ENCODE data around the gene ARID3A. TPM values are rescaled to one million over a fixed set of nuclear protein-coding genes. Genes with fewer than 3 reads are reported as not detected.
"Not testable (repeated sequence)": the region's sequence is repeated elsewhere in the genome, so short reads cannot be mapped to it uniquely, and the experiment has no call there.

The ARID3A gene
- total RNA-seq, 1 donor from 2014 or later: 2.6 TPM

GRCh38 chr19:954272-954671 lies 28.4 kb downstream of the ARID3A start:
- Histone ChIP-seq H3K27me3 (ENCODE audit: control insufficient read depth in 3 of 3, insufficient read depth in 3 of 3, low read length in 3 of 3) (peaks cover 6 to 27% (median 21%) of the 10 kb centered on the region in 3 donors), H3K9me3 (ENCODE audit: control insufficient read depth in 3 of 3, low read length in 3 of 3) (no peaks in the 10 kb centered on the region), H3K4me1 (ENCODE audit: control insufficient read depth in 3 of 3, insufficient read depth in 3 of 3, low read length in 3 of 3) (peaks cover 0 to 2% (median 0%) of the 10 kb centered on the region in 3 donors)

DNA sequence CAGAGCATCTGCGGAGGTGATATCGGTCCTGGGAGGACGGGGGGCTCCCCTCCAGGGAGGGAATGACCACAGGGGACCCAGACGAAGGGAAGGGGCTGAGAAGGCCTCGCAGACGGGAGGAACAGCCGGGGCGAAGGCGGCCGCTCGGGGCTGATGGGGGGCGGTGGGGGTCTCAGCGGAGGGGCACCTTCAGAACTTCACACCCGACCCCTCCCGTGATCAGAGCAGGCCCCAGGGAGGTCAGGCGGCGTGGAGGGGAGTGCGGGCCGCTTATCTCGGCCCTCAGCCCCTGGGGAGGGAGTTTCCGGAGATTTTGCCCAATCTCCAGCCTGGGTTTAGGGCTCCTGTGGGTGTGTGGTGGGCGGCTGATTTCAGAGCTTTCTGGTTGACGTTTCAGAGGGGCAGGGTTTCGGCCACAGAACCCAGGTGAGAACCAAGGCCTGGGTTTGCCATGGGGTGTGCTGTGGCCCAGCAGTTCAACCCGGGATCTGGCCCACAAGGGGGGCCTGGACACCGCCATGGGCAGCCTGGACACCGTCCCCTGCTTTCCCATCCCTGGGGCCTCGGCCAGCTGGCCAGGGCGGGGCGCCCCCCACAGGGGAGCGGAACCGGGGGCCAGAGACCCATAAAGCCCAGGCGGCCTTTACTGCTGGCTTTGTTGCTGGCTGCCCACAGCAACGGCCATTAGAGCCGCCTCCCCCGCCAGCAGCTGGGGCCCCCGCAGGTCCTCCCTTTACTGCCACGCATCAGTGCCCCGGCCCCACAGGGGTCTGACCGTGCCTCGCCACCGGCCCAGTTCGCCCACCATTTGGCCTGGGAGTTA lies 29.0 kb downstream of the ARID3A start:
- H3K27ac ChIP-seq (ENCODE audit: low read depth, low read length): no peak overlapping the region
- H3K4me3 ChIP-seq (ENCODE audit: low read length in 3 of 3): no peak overlapping the region
- no peaks in the 10 kb centered on the region for H3K9me3 ChIP-seq (ENCODE audit: control insufficient read depth in 3 of 3, low read length in 3 of 3)
- peaks cover 6 to 27% (median 21%) of the 10 kb centered on the region in 3 donors for H3K27me3 ChIP-seq (ENCODE audit: control insufficient read depth in 3 of 3, insufficient read depth in 3 of 3, low read length in 3 of 3)
- no peak overlapping the region for H3K9ac ChIP-seq (ENCODE audit: low read depth in 1 of 3, low read length in 3 of 3)
- peaks cover 0 to 2% (median 0%) of the 10 kb centered on the region in 3 donors for H3K4me1 ChIP-seq (ENCODE audit: control insufficient read depth in 3 of 3, insufficient read depth in 3 of 3, low read length in 3 of 3)
- H3K36me3 ChIP-seq (ENCODE audit: control insufficient read depth in 3 of 3, insufficient read depth in 3 of 3, low read length in 3 of 3): no peaks in the 10 kb centered on the region

More at GRCh38 chr19:954272-954671, 28.4 kb downstream of the ARID3A start:
- Histone ChIP-seq H3K36me3 (ENCODE audit: control insufficient read depth in 3 of 3, insufficient read depth in 3 of 3, low read length in 3 of 3) (no peaks in the 10 kb centered on the region), H3K9ac (ENCODE audit: low read depth in 1 of 3, low read length in 3 of 3) (no peak overlapping the region), H3K4me3 (ENCODE audit: low read length in 3 of 3) (no peak overlapping the region), H3K27ac (ENCODE audit: low read depth, low read length) (no peak overlapping the region)

- Histone ChIP-seq H3K9me3 (ENCODE audit: control insufficient read depth in 3 of 3, low read length in 3 of 3) (no peaks in the 10 kb centered on the region), H3K27ac (ENCODE audit: low read depth, low read length) (no peak overlapping the region), H3K9ac (ENCODE audit: low read depth in 1 of 3, low read length in 3 of 3) (no peak overlapping the region), H3K4me1 (ENCODE audit: control insufficient read depth in 3 of 3, insufficient read depth in 3 of 3, low read length in 3 of 3) (no peaks in the 10 kb centered on the region), H3K4me3 (ENCODE audit: low read length in 3 of 3) (no peak overlapping the region), H3K27me3 (ENCODE audit: control insufficient read depth in 3 of 3, insufficient read depth in 3 of 3, low read length in 3 of 3) (peaks cover 12 to 32% (median 21%) of the 10 kb centered on the region in 3 donors), H3K36me3 (ENCODE audit: control insufficient read depth in 3 of 3, insufficient read depth in 3 of 3, low read length in 3 of 3) (no peaks in the 10 kb centered on the region)
Measured at GRCh38 chr19:955803-956765, 30.2 kb downstream of the ARID3A start.

DNA sequence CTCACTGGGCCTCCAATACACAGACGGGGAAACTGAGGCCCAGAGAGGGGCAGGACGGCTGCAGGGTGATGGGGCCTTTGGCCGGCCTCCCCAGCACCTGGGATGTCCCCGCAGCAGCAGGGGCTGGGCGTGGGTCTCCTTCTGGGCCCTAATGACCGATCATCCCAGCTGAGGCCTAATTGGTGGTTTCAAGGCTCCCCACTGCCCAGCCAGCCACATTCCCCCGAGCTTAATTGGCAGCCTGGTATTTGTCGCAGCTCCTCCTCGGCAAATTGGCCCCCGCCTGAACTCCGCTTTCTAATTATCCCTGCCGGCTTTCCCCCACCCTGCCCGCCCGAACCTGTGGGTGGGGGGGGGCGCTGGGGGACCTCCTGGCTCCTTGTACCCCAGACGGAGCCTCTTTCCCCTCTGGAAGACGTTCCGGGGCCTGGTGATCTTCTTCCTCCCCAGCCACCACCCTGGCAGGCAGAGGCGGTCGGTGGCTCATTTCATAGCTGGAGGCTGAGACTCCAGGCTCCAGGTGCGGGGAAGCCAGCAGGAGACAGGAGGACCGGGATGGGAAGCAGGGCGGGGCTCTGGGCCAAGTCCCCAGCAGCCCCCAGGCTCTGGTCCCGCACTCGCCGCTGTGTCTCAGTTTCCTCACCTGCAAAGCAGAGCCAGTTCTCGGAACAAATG lies 31.1 kb downstream of the ARID3A start:
- H3K27ac ChIP-seq (ENCODE audit: low read depth, low read length): no peak overlapping the region
- H3K36me3 ChIP-seq (ENCODE audit: control insufficient read depth in 3 of 3, insufficient read depth in 3 of 3, low read length in 3 of 3): no peaks in the 10 kb centered on the region
- H3K9me3 ChIP-seq (ENCODE audit: control insufficient read depth in 3 of 3, low read length in 3 of 3): no peaks in the 10 kb centered on the region
- H3K9ac ChIP-seq (ENCODE audit: low read depth in 1 of 3, low read length in 3 of 3): no peak overlapping the region
- no peak overlapping the region for H3K4me3 ChIP-seq (ENCODE audit: low read length in 3 of 3)
- H3K27me3 ChIP-seq (ENCODE audit: control insufficient read depth in 3 of 3, insufficient read depth in 3 of 3, low read length in 3 of 3): peaks cover 12 to 32% (median 21%) of the 10 kb centered on the region in 3 donors
- H3K4me1 ChIP-seq (ENCODE audit: control insufficient read depth in 3 of 3, insufficient read depth in 3 of 3, low read length in 3 of 3): no peaks in the 10 kb centered on the region

DNA sequence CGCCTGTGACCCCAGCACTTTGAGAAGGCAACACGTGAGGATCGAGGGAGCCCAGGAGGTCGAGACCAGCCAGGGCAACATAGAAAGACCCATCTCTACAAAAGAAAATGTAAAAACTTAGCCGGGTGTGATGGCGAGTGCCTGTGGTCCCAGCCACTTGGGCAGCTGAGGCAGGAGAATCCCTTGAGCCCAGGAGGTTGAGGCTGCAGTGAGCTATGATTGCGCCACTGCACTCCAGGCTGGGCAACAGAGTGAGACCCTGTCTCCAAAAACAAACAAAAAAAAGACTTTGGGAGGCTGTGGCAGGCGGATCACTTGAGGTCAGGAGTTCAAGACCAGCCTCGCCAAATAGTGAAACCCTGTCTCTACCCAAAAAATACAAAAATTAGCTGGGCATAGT lies 31.7 kb downstream of the ARID3A start:
- H3K27me3 ChIP-seq (ENCODE audit: control insufficient read depth in 3 of 3, insufficient read depth in 3 of 3, low read length in 3 of 3): peaks cover 12 to 32% (median 21%) of the 10 kb centered on the region in 3 donors
- H3K4me1 ChIP-seq (ENCODE audit: control insufficient read depth in 3 of 3, insufficient read depth in 3 of 3, low read length in 3 of 3); H3K9me3 ChIP-seq (ENCODE audit: control insufficient read depth in 3 of 3, low read length in 3 of 3); H3K9ac ChIP-seq (ENCODE audit: low read depth in 1 of 3, low read length in 3 of 3); H3K4me3 ChIP-seq (ENCODE audit: low read length in 3 of 3); H3K36me3 ChIP-seq (ENCODE audit: control insufficient read depth in 3 of 3, insufficient read depth in 3 of 3, low read length in 3 of 3); H3K27ac ChIP-seq (ENCODE audit: low read depth, low read length): not testable (repeated sequence)

- peaks cover 12 to 25% (median 14%) of the 10 kb centered on the region in 3 donors for H3K27me3 ChIP-seq (ENCODE audit: control insufficient read depth in 3 of 3, insufficient read depth in 3 of 3, low read length in 3 of 3)
- peaks cover 0 to 1% (median 0%) of the 10 kb centered on the region in 3 donors for H3K36me3 ChIP-seq (ENCODE audit: control insufficient read depth in 3 of 3, insufficient read depth in 3 of 3, low read length in 3 of 3)
- H3K4me3 ChIP-seq (ENCODE audit: low read length in 3 of 3): no peak overlapping the region
- H3K4me1 ChIP-seq (ENCODE audit: control insufficient read depth in 3 of 3, insufficient read depth in 3 of 3, low read length in 3 of 3): no peaks in the 10 kb centered on the region
- no peak overlapping the region for H3K27ac ChIP-seq (ENCODE audit: low read depth, low read length)
- no peak overlapping the region for H3K9ac ChIP-seq (ENCODE audit: low read depth in 1 of 3, low read length in 3 of 3)
- no peaks in the 10 kb centered on the region for H3K9me3 ChIP-seq (ENCODE audit: control insufficient read depth in 3 of 3, low read length in 3 of 3)
Measured at GRCh38 chr19:958967-959855, 33.4 kb downstream of the ARID3A start.

GRCh38 chr19:960020-960419 lies 34.2 kb downstream of the ARID3A start:
- no peaks in the 10 kb centered on the region for H3K4me1 ChIP-seq (ENCODE audit: control insufficient read depth in 3 of 3, insufficient read depth in 3 of 3, low read length in 3 of 3)
- H3K9me3 ChIP-seq (ENCODE audit: control insufficient read depth in 3 of 3, low read length in 3 of 3): no peaks in the 10 kb centered on the region
- no peak overlapping the region for H3K4me3 ChIP-seq (ENCODE audit: low read length in 3 of 3)
- no peak overlapping the region for H3K27ac ChIP-seq (ENCODE audit: low read depth, low read length)
- peaks cover 0 to 5% (median under 1%) of the 10 kb centered on the region in 3 donors for H3K36me3 ChIP-seq (ENCODE audit: control insufficient read depth in 3 of 3, insufficient read depth in 3 of 3, low read length in 3 of 3)
- H3K9ac ChIP-seq (ENCODE audit: low read depth in 1 of 3, low read length in 3 of 3): no peak overlapping the region
- H3K27me3 ChIP-seq (ENCODE audit: control insufficient read depth in 3 of 3, insufficient read depth in 3 of 3, low read length in 3 of 3): peaks cover 10 to 22% (median 12%) of the 10 kb centered on the region in 3 donors

GRCh38 chr19:960601-960938 lies 34.7 kb downstream of the ARID3A start:
- peaks cover 0 to 8% (median 2%) of the 10 kb centered on the region in 3 donors for H3K36me3 ChIP-seq (ENCODE audit: control insufficient read depth in 3 of 3, insufficient read depth in 3 of 3, low read length in 3 of 3)
- peaks cover 5 to 24% (median 6%) of the 10 kb centered on the region in 3 donors for H3K27me3 ChIP-seq (ENCODE audit: control insufficient read depth in 3 of 3, insufficient read depth in 3 of 3, low read length in 3 of 3)
- no peak overlapping the region for H3K9ac ChIP-seq (ENCODE audit: low read depth in 1 of 3, low read length in 3 of 3)
- no peak overlapping the region for H3K4me3 ChIP-seq (ENCODE audit: low read length in 3 of 3)
- no peak overlapping the region for H3K27ac ChIP-seq (ENCODE audit: low read depth, low read length)
- H3K9me3 ChIP-seq (ENCODE audit: control insufficient read depth in 3 of 3, low read length in 3 of 3): no peaks in the 10 kb centered on the region
- H3K4me1 ChIP-seq (ENCODE audit: control insufficient read depth in 3 of 3, insufficient read depth in 3 of 3, low read length in 3 of 3): no peaks in the 10 kb centered on the region

Measured in skeletal muscle tissue (tissue), 4 donors.